HCT116 (cell line): Measurements from ENCODE around the gene NEDD4L. TPM values are rescaled to one million over a fixed set of nuclear protein-coding genes. Genes with fewer than 3 reads are reported as not detected.

Experiments
- ATAC-seq: fragments of 200-7000 bp; cut with Tn5 transposase; 2 replicates; pipeline ENCODE4 v1.9.1; 2020; ENCODE audit warnings: mild to moderate bottlenecking, moderate library complexity
- BruUV-seq: library from RNA; stranded (reverse); fragments of 400-500 nt; replicated peaks from 2 replicates; lab custom pipeline; 2021; lab: Mats Ljungman, UMichigan
- CTCF ChIA-PET: fragments of 300-600 bp; sonication (Branson Sonifier 250); formaldehyde crosslinking; loops from one replicate; lab custom pipeline; 2021; ENCODE audit warnings: antibody characterized with exemption; lab: Charles Lee
- POLR2A ChIA-PET: fragments of 300-600, 350-600 bp; sonication (Branson Sonifier 250); formaldehyde crosslinking; loops from one replicate; lab custom pipeline; 2021; ENCODE audit warnings: antibody characterized with exemption; lab: Charles Lee
- RAD21 ChIA-PET, 2 experiments: fragments of 300-600 bp; sonication (Branson Sonifier 250); formaldehyde crosslinking; loops; one replicate each; lab custom pipeline; 2023; ENCODE audit warnings: low total read pairs in 2 of 2; ENCODE audit not compliant: uncharacterized antibody in 2 of 2, unreplicated experiment in 2 of 2, low non-redundant PET in 1 of 2; lab: Charles Lee
- DNase-seq: peaks from one replicate; pipeline ENCODE4 v3.0.0-alpha.2; 2010; ENCODE audit warnings: low read depth, low spot score
- H2AFZ ChIP-seq: fragments of 200-600 bp; shearing (Covaris generic), sonication (generic); 2 replicates; pipeline ENCODE4 v1.6.1; 2017; ENCODE audit warnings: low read depth, mixed run types, mixed read lengths, antibody characterized with exemption, low read length; ENCODE audit not compliant: poor library complexity, severe bottlenecking
- H3K27ac ChIP-seq: 2 replicates; pipeline ENCODE4 v1.5.1; 2012; ENCODE audit warnings: low read depth, low read length
- H3K27me3 ChIP-seq: fragments of 200-600 bp; sonication (generic); 2 replicates; pipeline ENCODE4 v1.6.1; 2016; ENCODE audit warnings: mixed run types, low read length, mixed read lengths; ENCODE audit not compliant: insufficient read depth
- H3K36me3 ChIP-seq, 2 experiments: fragments of 200-500 bp in 1 of 2; fragments of 200-600 bp in 1 of 2; sonication (Bioruptor generic) in 1 of 2; sonication (generic) in 1 of 2; 2 replicates each; pipeline versions ENCODE4 v1.5.1 to v1.6.1; 2014 to 2016; ENCODE audit warnings: low read length in 2 of 2, inconsistent platforms in 1 of 2, mixed read lengths in 1 of 2, mixed run types in 1 of 2; ENCODE audit not compliant: insufficient read depth in 2 of 2, control insufficient read depth in 1 of 2
- H3K4me1 ChIP-seq, 2 experiments: fragments of 200-600 bp in 1 of 2; sonication (generic) in 1 of 2; 2 replicates each; pipeline versions ENCODE4 v1.5.1 to v1.6.1; 2012 to 2017; ENCODE audit warnings: low read length in 2 of 2, inconsistent platforms in 1 of 2, mild to moderate bottlenecking in 1 of 2, mixed read lengths in 1 of 2, mixed run types in 1 of 2, moderate library complexity in 1 of 2; ENCODE audit not compliant: insufficient read depth in 2 of 2, control insufficient read depth in 1 of 2
- H3K4me2 ChIP-seq: fragments of 200-600 bp; sonication (generic); 2 replicates; pipeline ENCODE4 v1.6.1; 2017; ENCODE audit warnings: mixed run types, low read length, mixed read lengths
- H3K4me3 ChIP-seq, 2 experiments: fragments of 200-600 bp in 1 of 2; sonication (generic) in 1 of 2; replicated peaks in 1 of 2; 2 replicates each; pipeline ENCODE4 v1.5.1; 2011 to 2016; ENCODE audit warnings: low read length in 2 of 2, control low read depth in 1 of 2, low read depth in 1 of 2, mild to moderate bottlenecking in 1 of 2, mixed read lengths in 1 of 2, mixed run types in 1 of 2
- H3K79me2 ChIP-seq: fragments of 200-600 bp; sonication (generic); 2 replicates; pipeline ENCODE4 v1.6.1; 2017; ENCODE audit warnings: mild to moderate bottlenecking, mixed run types, low read length, moderate library complexity, mixed read lengths; ENCODE audit not compliant: insufficient read depth
- H3K9ac ChIP-seq: fragments of 200-600 bp; sonication (generic); 2 replicates; pipeline ENCODE4 v1.6.1; 2016; ENCODE audit warnings: low read length, mixed read lengths
- H3K9me2 ChIP-seq: fragments of 200-600 bp; sonication (generic), shearing (Covaris generic); 2 replicates; pipeline ENCODE4 v1.6.1; 2017; ENCODE audit warnings: mixed run types, mild to moderate bottlenecking, moderate library complexity; ENCODE audit not compliant: insufficient read depth
- H3K9me3 ChIP-seq, 2 experiments: fragments of 200-500 bp in 1 of 2; fragments of 200-600 bp in 1 of 2; sonication (Bioruptor generic) in 1 of 2; sonication (generic) in 1 of 2; 2 replicates each; pipeline ENCODE4 v1.6.1; 2014 to 2017; ENCODE audit warnings: low read length in 2 of 2, mixed read lengths in 2 of 2, inconsistent platforms in 1 of 2, low read depth in 1 of 2, mild to moderate bottlenecking in 1 of 2, mixed run types in 1 of 2, moderate library complexity in 1 of 2; ENCODE audit not compliant: control insufficient read depth in 1 of 2, insufficient read depth in 1 of 2
- H4K20me1 ChIP-seq: fragments of 200-600 bp; sonication (generic), shearing (Covaris generic); 2 replicates; pipeline ENCODE4 v1.6.1; 2017; ENCODE audit warnings: mixed run types, mild to moderate bottlenecking, moderate library complexity; ENCODE audit not compliant: insufficient read depth
- ATF3 ChIP-seq: IDR thresholded peaks from 2 replicates; pipeline ENCODE4 v1.6.1; 2012
- CBX3 ChIP-seq: IDR thresholded peaks from 2 replicates; pipeline ENCODE4 v1.6.1; 2012; ENCODE audit warnings: low read depth
- CEBPB ChIP-seq: IDR thresholded peaks from 2 replicates; pipeline ENCODE4 v1.6.1; 2012; ENCODE audit warnings: low read depth
- EGR1 ChIP-seq: IDR thresholded peaks from 2 replicates; pipeline ENCODE4 v1.6.1; 2012; ENCODE audit warnings: low read depth
- ELF1 ChIP-seq: IDR thresholded peaks from 2 replicates; pipeline ENCODE4 v1.6.1; 2012; ENCODE audit warnings: low read depth, borderline replicate concordance
- EZH2 ChIP-seq: fragments of 200-600 bp; sonication (generic); IDR thresholded peaks from 2 replicates; pipeline ENCODE4 v1.6.1; 2017; ENCODE audit warnings: antibody characterized with exemption, mixed run types
- POLR2A ChIP-seq: IDR thresholded peaks from 2 replicates; pipeline ENCODE4 v1.7.0; 2011; ENCODE audit warnings: borderline replicate concordance; ENCODE audit not compliant: insufficient read depth, insufficient read length; ENCODE audit errors: extremely low read depth
- POLR2AphosphoS5 ChIP-seq: IDR thresholded peaks from 2 replicates; pipeline ENCODE4 v1.6.1; 2011; ENCODE audit warnings: mild to moderate bottlenecking, low read depth, low read length, moderate library complexity
- RAD21 ChIP-seq: IDR thresholded peaks from 2 replicates; pipeline ENCODE4 v1.6.1; 2012; ENCODE audit warnings: low read depth, mild to moderate bottlenecking
- REST ChIP-seq: IDR thresholded peaks from 2 replicates; pipeline ENCODE4 v1.6.1; 2012; ENCODE audit warnings: low read depth
- SIN3A ChIP-seq: IDR thresholded peaks from 2 replicates; pipeline ENCODE4 v1.6.1; 2012; ENCODE audit warnings: low read depth
- SP1 ChIP-seq: IDR thresholded peaks from 2 replicates; pipeline ENCODE4 v1.6.1; 2012; ENCODE audit warnings: low read depth
- TCF7L2 ChIP-seq: IDR thresholded peaks from 2 replicates; pipeline ENCODE4 v1.7.0; 2011; ENCODE audit warnings: borderline replicate concordance, inconsistent platforms; ENCODE audit not compliant: insufficient read depth, insufficient read length; ENCODE audit errors: extremely low read depth
- YY1 ChIP-seq: IDR thresholded peaks from 2 replicates; pipeline ENCODE4 v1.6.1; 2011; ENCODE audit warnings: low read length, low read depth, moderate library complexity, mild to moderate bottlenecking; ENCODE audit not compliant: insufficient replicate concordance; ENCODE audit errors: extremely low read depth
- ZBTB33 ChIP-seq: IDR thresholded peaks from 2 replicates; pipeline ENCODE4 v1.6.1; 2011; ENCODE audit warnings: mild to moderate bottlenecking, low read length, moderate library complexity; ENCODE audit not compliant: insufficient replicate concordance; ENCODE audit errors: extremely low read depth
- ZNF274 ChIP-seq: fragments of 200-500 bp; sonication (Bioruptor generic); IDR thresholded peaks from 2 replicates; pipeline ENCODE4 v1.6.1; 2014; ENCODE audit warnings: mild to moderate bottlenecking, low read depth, low read length, inconsistent platforms
- intact Hi-C: fragments of 100-400 bp; cut with micrococcal nuclease; formaldehyde crosslinking; loops from 2 replicates; pipeline ENCODE4 v1.10.0; 2022
- total RNA-seq: library from RNA; stranded (reverse); gene quantifications from one replicate; pipeline ENCODE4 v1.2.1, GENCODE V29; 2021; ENCODE audit not compliant: unreplicated experiment

The NEDD4L gene
- total RNA-seq, 1 experiment from 2014 or later = 41.5 TPM

DNA sequence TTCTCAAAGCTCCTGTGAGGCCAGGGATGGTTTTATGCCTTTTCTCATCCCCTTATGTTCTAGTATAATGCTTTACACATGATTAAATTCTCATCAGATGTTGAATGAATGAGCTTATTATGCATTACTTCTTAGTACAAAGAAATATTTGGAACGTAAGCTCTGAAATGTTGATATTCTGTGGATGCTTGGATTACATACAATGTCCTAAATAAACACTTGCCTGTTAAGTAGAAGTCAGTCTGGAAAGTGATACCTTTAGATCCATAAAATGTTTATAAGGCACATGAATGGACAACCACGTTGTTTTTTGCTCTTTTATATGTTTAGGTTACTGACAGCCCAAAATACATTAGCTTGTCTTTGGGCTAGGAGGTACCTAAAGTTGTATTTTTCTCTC lies 248.6 kb downstream of the NEDD4L start:
- Histone ChIP-seq H3K4me1 (peaks cover 24 to 34% of the 10 kb centered on the region in 2 experiments), H3K9me3 (no peaks in the 10 kb centered on the region), H3K79me2 (no peaks in the 10 kb centered on the region), H3K9ac (no peak overlapping the region), H3K4me3 (no peak overlapping the region), H3K27ac (no peak overlapping the region), H3K9me2 (no peaks in the 10 kb centered on the region), H3K36me3 (no peaks in the 10 kb centered on the region), H3K4me2 (no peak overlapping the region), H4K20me1 (no peaks in the 10 kb centered on the region), H3K27me3 (no peaks in the 10 kb centered on the region), H2AFZ (no peak overlapping the region)
- intact Hi-C loops = no loop called here
- POLR2A ChIA-PET = no interaction called here
- ATAC-seq (no peak), DNase-seq (no peak)
- BruUV-seq = no TSS peak
- RAD21 ChIA-PET = no interaction called here
- TF ChIP-seq POLR2A (no peak), POLR2AphosphoS5 (no peak), SP1 (no peak), CBX3 (no peak), YY1 (no peak), ELF1 (no peak)
- CTCF ChIA-PET = no interaction called here

DNA sequence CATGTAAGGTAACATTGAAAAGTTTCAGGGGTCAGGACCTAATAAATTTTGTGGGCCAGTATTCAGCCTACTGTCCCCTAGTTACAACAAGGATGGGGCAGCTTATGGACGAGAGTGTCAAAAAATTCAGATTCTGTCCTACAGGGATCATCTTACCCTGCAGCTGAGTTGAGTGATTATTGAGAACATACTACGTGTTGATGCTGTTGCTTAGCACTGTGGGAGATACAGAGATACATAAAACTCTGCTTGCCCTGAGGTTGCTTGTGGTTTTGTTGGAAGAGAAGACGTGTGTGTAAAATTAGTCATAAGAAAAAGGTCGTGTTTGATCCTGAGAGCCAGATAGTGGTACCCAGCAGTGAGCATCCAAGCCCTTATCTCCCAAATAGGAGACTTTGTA lies 253.2 kb downstream of the NEDD4L start:
- H3K9ac ChIP-seq = no peak overlapping the region
- H3K79me2 ChIP-seq = no peaks in the 10 kb centered on the region
- CTCF ChIA-PET = no interaction called here
- TF ChIP-seq ZBTB33 (no peak), CBX3 (no peak), CEBPB (no peak), EGR1 (no peak), SIN3A (no peak), RAD21 (no peak), TCF7L2 (no peak), REST (no peak), POLR2AphosphoS5 (no peak), ZNF274 (no peak), ELF1 (no peak), ATF3 (no peak), EZH2 (no peak)

More for the DNA sequence above, 253.2 kb downstream of the NEDD4L start:
- Histone ChIP-seq H3K27ac (no peak overlapping the region), H3K4me3 (no peak overlapping the region), H2AFZ (no peak overlapping the region), H3K27me3 (no peaks in the 10 kb centered on the region), H3K4me2 (no peak overlapping the region), H3K9me2 (no peaks in the 10 kb centered on the region), H3K9me3 (no peaks in the 10 kb centered on the region), H3K36me3 (no peaks in the 10 kb centered on the region), H4K20me1 (no peaks in the 10 kb centered on the region), H3K4me1 (no peaks in the 10 kb centered on the region)
- ChIA-PET RAD21 (no interaction called here), POLR2A (no interaction called here)
- no peak for DNase-seq
- no TSS peak for BruUV-seq
- ATAC-seq = no peak
- intact Hi-C loops = no loop called here
